Hepatocyte (in vitro differentiated cells): Measurements from ENCODE around the gene PLAAT3. TPM values are rescaled to one million over a fixed set of nuclear protein-coding genes. Genes with fewer than 3 reads are reported as not detected.

Experiments
- DNase-seq: peaks from one replicate; pipeline ENCODE4 v3.0.0-alpha.2; 2016; ENCODE audit warnings: low spot score
- H2AFZ ChIP-seq: fragments of 200-600 bp; sonication (generic); 2 replicates; pipeline ENCODE4 v1.6.0; 2016; ENCODE audit warnings: antibody characterized with exemption, mild to moderate bottlenecking
- H3K27ac ChIP-seq: fragments of 200-600 bp; sonication (generic); 2 replicates; pipeline ENCODE4 v1.5.1; 2016; ENCODE audit warnings: mild to moderate bottlenecking
- H3K27me3 ChIP-seq: fragments of 200-600 bp; sonication (generic); 2 replicates; pipeline ENCODE4 v1.6.1; 2016
- H3K36me3 ChIP-seq: fragments of 200-600 bp; sonication (generic); replicated peaks from 2 replicates; pipeline ENCODE4 v1.5.1; 2016; ENCODE audit warnings: low read depth; ENCODE audit not compliant: insufficient read depth
- H3K4me1 ChIP-seq: fragments of 200-600 bp; sonication (generic); 2 replicates; pipeline ENCODE4 v1.5.1; 2016; ENCODE audit warnings: mild to moderate bottlenecking, moderate library complexity; ENCODE audit not compliant: insufficient read depth
- H3K4me2 ChIP-seq: fragments of 200-600 bp; sonication (generic); 2 replicates; pipeline ENCODE4 v1.6.0; 2016
- H3K4me3 ChIP-seq: fragments of 200-600 bp; sonication (generic); 2 replicates; pipeline ENCODE4 v1.5.1; 2016; ENCODE audit warnings: mild to moderate bottlenecking
- H3K79me2 ChIP-seq: fragments of 200-600 bp; sonication (generic); 2 replicates; pipeline ENCODE4 v1.6.0; 2017; ENCODE audit warnings: mild to moderate bottlenecking
- H3K9me2 ChIP-seq: fragments of 200-600 bp; sonication (generic); replicated peaks from 2 replicates; pipeline ENCODE4 v1.6.0; 2017; ENCODE audit warnings: mild to moderate bottlenecking; ENCODE audit not compliant: insufficient read depth
- H3K9me3 ChIP-seq: fragments of 200-600 bp; sonication (generic); 2 replicates; pipeline ENCODE4 v1.5.1; 2016; ENCODE audit warnings: low read depth, mild to moderate bottlenecking
- H4K20me1 ChIP-seq: fragments of 200-600 bp; sonication (generic); 2 replicates; pipeline ENCODE4 v1.6.0; 2016; ENCODE audit warnings: mild to moderate bottlenecking; ENCODE audit not compliant: insufficient read depth, poor library complexity, severe bottlenecking
- CTCF ChIP-seq: fragments of 200-600 bp; sonication (generic); IDR thresholded peaks from 2 replicates; pipeline ENCODE4 v1.5.1; 2016; ENCODE audit warnings: antibody characterized with exemption, mild to moderate bottlenecking; ENCODE audit not compliant: poor library complexity
- EZH2 ChIP-seq: fragments of 200-600 bp; sonication (generic); IDR thresholded peaks from 2 replicates; pipeline ENCODE4 v1.6.1; 2016; ENCODE audit warnings: antibody characterized with exemption, mild to moderate bottlenecking, borderline replicate concordance
- EZH2phosphoT487 ChIP-seq: fragments of 200-600 bp; sonication (generic); IDR thresholded peaks from one replicate; pipeline ENCODE4 v1.6.1; 2018; ENCODE audit warnings: antibody characterized with exemption, mild to moderate bottlenecking, low read depth, moderate library complexity; ENCODE audit not compliant: unreplicated experiment, severe bottlenecking
- WGBS: methylation state at CpG from one replicate; pipeline ENCODE4 v1.1.6; 2016; ENCODE audit warnings: low lambda C conversion rate; ENCODE audit errors: missing lambda C conversion rate; 5-methylcytosine and 5-hydroxymethylcytosine counted together
- polyA plus RNA-seq: library from polyadenylated mRNA; unstranded; fragments of >200 nt; fragmentation: Nextera tagmentation; extraction: Ambion mirVana; gene quantifications from 2 replicates; pipeline ENCODE4 v1.2.1, GENCODE V29; 2016
- total RNA-seq: library from RNA; depleted of rRNA; stranded (reverse); fragments of >200 nt; gene quantifications from 2 replicates; pipeline ENCODE4 v1.2.3, GENCODE V29; 2014

PLAAT3 gene
- total and polyA plus RNA-seq, 2 experiments from 2014 or later = 32.4 to 49.6 TPM

- no peak for TF ChIP-seq EZH2phosphoT487
- TF ChIP-seq CTCF = no peak
- TF ChIP-seq EZH2 = no peak
- no peak overlapping the region for H3K4me3 ChIP-seq
- no peaks in the 10 kb centered on the region for H3K9me3 ChIP-seq
- no peaks in the 10 kb centered on the region for H4K20me1 ChIP-seq
- 51% methylated on average over 15 of the region's 15 CpGs for WGBS
- no peaks in the 10 kb centered on the region for H3K9me2 ChIP-seq
- H3K36me3 ChIP-seq = no peaks in the 10 kb centered on the region
- H2AFZ ChIP-seq = peak overlapping the region; percentile 49
- H3K27ac ChIP-seq = peak overlapping the region; percentile 92
- no peaks in the 10 kb centered on the region for H3K27me3 ChIP-seq
- H3K4me2 ChIP-seq = peak overlapping the region; percentile 68
- no peaks in the 10 kb centered on the region for H3K79me2 ChIP-seq
- H3K4me1 ChIP-seq = peaks cover 18% of the 10 kb centered on the region
- DNase-seq = peak; percentile 87
Observed at GRCh38 chr11:63573881-63574855, 40.1 kb downstream of the PLAAT3 start.

- Histone ChIP-seq H3K79me2 (no peaks in the 10 kb centered on the region), H3K4me3 (no peak overlapping the region), H2AFZ (no peak overlapping the region), H3K36me3 (no peaks in the 10 kb centered on the region), H4K20me1 (no peaks in the 10 kb centered on the region), H3K4me1 (peaks cover 29% of the 10 kb centered on the region), H3K9me3 (no peaks in the 10 kb centered on the region), H3K4me2 (no peak overlapping the region), H3K27ac (no peak overlapping the region), H3K27me3 (no peaks in the 10 kb centered on the region), H3K9me2 (no peaks in the 10 kb centered on the region)
- WGBS = 88% methylated on average over 2 of the region's 3 CpGs
- no peak for DNase-seq
- TF ChIP-seq CTCF (no peak), EZH2phosphoT487 (no peak), EZH2 (no peak)
Observed at GRCh38 chr11:63572026-63572688, 42.1 kb downstream of the PLAAT3 start.

GRCh38 chr11:63569570-63569969 is 44.7 kb downstream of the PLAAT3 start:
- H4K20me1 ChIP-seq = no peaks in the 10 kb centered on the region
- no peaks in the 10 kb centered on the region for H3K9me2 ChIP-seq
- no peak overlapping the region for H3K27ac ChIP-seq
- H3K4me2 ChIP-seq = no peak overlapping the region
- TF ChIP-seq EZH2phosphoT487 (no peak), EZH2 (no peak)
- H3K9me3 ChIP-seq = no peaks in the 10 kb centered on the region
- DNase-seq = no peak
- H3K36me3 ChIP-seq = no peaks in the 10 kb centered on the region
- no peaks in the 10 kb centered on the region for H3K79me2 ChIP-seq
- H2AFZ ChIP-seq = no peak overlapping the region
- H3K4me3 ChIP-seq = no peak overlapping the region
- peaks cover 32% of the 10 kb centered on the region for H3K4me1 ChIP-seq
- H3K27me3 ChIP-seq = no peaks in the 10 kb centered on the region
- WGBS = 96% methylated on average over 3 of the region's 3 CpGs
